BLaER1 (cell line): ENCODE measurements around the gene TPGS1.
A peak's percentile ranks its signal among the peaks of the same experiment; 100 is the strongest.

Experiments used
- H3K27ac ChIP-seq: shearing (Covaris generic); formaldehyde crosslinking; 2 replicates; pipeline ENCODE4 v1.8.1; 2022
- H3K27me3 ChIP-seq: shearing (Covaris generic); formaldehyde crosslinking; 2 replicates; pipeline ENCODE4 v1.8.1; 2022
- H3K36me3 ChIP-seq: shearing (Covaris generic); formaldehyde crosslinking; 2 replicates; pipeline ENCODE4 v1.8.1; 2022
- H3K4me1 ChIP-seq: shearing (Covaris generic); formaldehyde crosslinking; 2 replicates; pipeline ENCODE4 v1.8.1; 2022
- H3K4me2 ChIP-seq: shearing (Covaris generic); formaldehyde crosslinking; 2 replicates; pipeline ENCODE4 v1.8.1; 2022
- H3K4me3 ChIP-seq: shearing (Covaris generic); formaldehyde crosslinking; 2 replicates; pipeline ENCODE4 v1.8.1; 2022
- H3K9ac ChIP-seq: shearing (Covaris generic); formaldehyde crosslinking; 2 replicates; pipeline ENCODE4 v1.8.1; 2022
- H3K9me3 ChIP-seq: shearing (Covaris generic); formaldehyde crosslinking; 2 replicates; pipeline ENCODE4 v1.8.1; 2022
- H4K20me1 ChIP-seq: shearing (Covaris generic); formaldehyde crosslinking; 2 replicates; pipeline ENCODE4 v1.8.1; 2022
- Cebpa-rat ChIP-seq: shearing (Covaris generic); IDR thresholded peaks from 2 replicates; pipeline ENCODE4 v1.8.1; 2022

The TPGS1 gene

GRCh38 chr19:507286-508203 lies at the start of gene TPGS1:
TSS of gene TPGS1 (plus strand) at chr19:507497. CDS start at chr19:507507, 10 bp downstream.
- H3K4me2 ChIP-seq = peak within 1 kb of the TSS; percentile 99

GRCh38 chr19:457636-458035 lies 49.7 kb upstream of the TPGS1 start:
- Histone ChIP-seq H3K9me3 (peaks cover 61% of the 10 kb centered on the region), H4K20me1 (no peaks in the 10 kb centered on the region)

More at GRCh38 chr19:507286-508203, at the start of gene TPGS1:
- H3K4me1 ChIP-seq = peaks cover 65% of the 10 kb centered on the region
- H4K20me1 ChIP-seq = peaks cover 5% of the 10 kb centered on the region
- H3K27me3 ChIP-seq = no peaks in the 10 kb centered on the region
- H3K27ac ChIP-seq = peak within 1 kb of the TSS; percentile 95
- H3K4me3 ChIP-seq = peak within 1 kb of the TSS; percentile 91
- H3K9ac ChIP-seq = peak within 1 kb of the TSS; percentile 92
- TF ChIP-seq Cebpa-rat = no peak
- peaks cover 12% of the 10 kb centered on the region for H3K36me3 ChIP-seq
- H3K9me3 ChIP-seq = no peaks in the 10 kb centered on the region

GRCh38 chr19:458091-459042 lies 48.9 kb upstream of the TPGS1 start:
- H3K27ac ChIP-seq = no peak overlapping the region
- H4K20me1 ChIP-seq = no peaks in the 10 kb centered on the region
- H3K4me1 ChIP-seq = no peaks in the 10 kb centered on the region
- H3K9ac ChIP-seq = no peak overlapping the region
- no peaks in the 10 kb centered on the region for H3K27me3 ChIP-seq
- TF ChIP-seq Cebpa-rat = no peak
- H3K4me2 ChIP-seq = no peak overlapping the region
- H3K36me3 ChIP-seq = no peaks in the 10 kb centered on the region
- H3K9me3 ChIP-seq = peaks cover 55% of the 10 kb centered on the region
- H3K4me3 ChIP-seq = no peak overlapping the region

More at GRCh38 chr19:457636-458035, 49.7 kb upstream of the TPGS1 start:
- no peak overlapping the region for H3K27ac ChIP-seq
- no peak overlapping the region for H3K4me3 ChIP-seq
- H3K36me3 ChIP-seq = no peaks in the 10 kb centered on the region
- no peak overlapping the region for H3K4me2 ChIP-seq
- H3K9ac ChIP-seq = no peak overlapping the region
- H3K4me1 ChIP-seq = no peaks in the 10 kb centered on the region
- no peak for TF ChIP-seq Cebpa-rat
- no peaks in the 10 kb centered on the region for H3K27me3 ChIP-seq

GRCh38 chr19:459724-460511 lies 47.4 kb upstream of the TPGS1 start:
- H3K27me3 ChIP-seq = no peaks in the 10 kb centered on the region
- H3K9me3 ChIP-seq = peaks cover 56% of the 10 kb centered on the region
- H3K36me3 ChIP-seq = no peaks in the 10 kb centered on the region
- no peak overlapping the region for H3K9ac ChIP-seq
- no peak overlapping the region for H3K27ac ChIP-seq
- H3K4me1 ChIP-seq = no peaks in the 10 kb centered on the region
- no peak for TF ChIP-seq Cebpa-rat
- H3K4me3 ChIP-seq = no peak overlapping the region
- H3K4me2 ChIP-seq = no peak overlapping the region
- no peaks in the 10 kb centered on the region for H4K20me1 ChIP-seq

GRCh38 chr19:460877-461720 lies 46.2 kb upstream of the TPGS1 start, which contains the start of gene SHC2:
TSS of gene SHC2 (minus strand) at chr19:461033. CDS start at chr19:460996, 37 bp downstream.
- Histone ChIP-seq H3K27ac (no peak within 1 kb of the TSS), H3K36me3 (no peaks in the 10 kb centered on the region), H3K4me2 (no peak within 1 kb of the TSS), H3K9me3 (peaks cover 56% of the 10 kb centered on the region), H3K4me1 (no peaks in the 10 kb centered on the region), H3K27me3 (no peaks in the 10 kb centered on the region), H3K9ac (no peak within 1 kb of the TSS), H3K4me3 (no peak within 1 kb of the TSS), H4K20me1 (no peaks in the 10 kb centered on the region)
- no peak for TF ChIP-seq Cebpa-rat

- H3K4me1 ChIP-seq = no peaks in the 10 kb centered on the region
- no peaks in the 10 kb centered on the region for H3K36me3 ChIP-seq
- H3K9ac ChIP-seq = no peak overlapping the region
- no peak overlapping the region for H3K4me2 ChIP-seq
- H3K9me3 ChIP-seq = peaks cover 51% of the 10 kb centered on the region
- no peaks in the 10 kb centered on the region for H4K20me1 ChIP-seq
- TF ChIP-seq Cebpa-rat = no peak
- H3K27me3 ChIP-seq = no peaks in the 10 kb centered on the region
- no peak overlapping the region for H3K27ac ChIP-seq
- H3K4me3 ChIP-seq = no peak overlapping the region
These were observed 45.4 kb upstream of the TPGS1 start for GRCh38 chr19:461721-462551.

- Histone ChIP-seq H3K9ac (no peak overlapping the region), H3K27ac (no peak overlapping the region), H3K4me2 (no peak overlapping the region), H3K9me3 (peaks cover 34% of the 10 kb centered on the region), H3K4me1 (peaks cover 4% of the 10 kb centered on the region; the same call in 1 of the 2 replicates), H3K36me3 (no peaks in the 10 kb centered on the region), H4K20me1 (no peaks in the 10 kb centered on the region), H3K4me3 (no peak overlapping the region), H3K27me3 (no peaks in the 10 kb centered on the region)
- TF ChIP-seq Cebpa-rat = no peak
These were observed 43.7 kb upstream of the TPGS1 start for GRCh38 chr19:463483-464207.

- Histone ChIP-seq H3K9me3 (peaks cover 29% of the 10 kb centered on the region), H3K9ac (no peak overlapping the region), H3K4me1 (peaks cover 9% of the 10 kb centered on the region), H3K27ac (no peak overlapping the region), H3K4me3 (no peak overlapping the region), H3K27me3 (no peaks in the 10 kb centered on the region), H3K36me3 (no peaks in the 10 kb centered on the region), H4K20me1 (no peaks in the 10 kb centered on the region), H3K4me2 (no peak overlapping the region)
- TF ChIP-seq Cebpa-rat = no peak
These were observed 43.1 kb upstream of the TPGS1 start for GRCh38 chr19:464208-464545.
